Fibroblast of villous mesenchyme (primary cell): ENCODE measurements around the gene HECW1. TPM values are rescaled to one million over a fixed set of nuclear protein-coding genes. Genes with fewer than 3 reads are reported as not detected.
A peak's percentile ranks its signal among the peaks of the same experiment; 100 is the strongest.

ENCODE experiments used
- DNase-seq: peaks from one replicate; pipeline ENCODE4 v3.0.0-alpha.2; 2010; ENCODE audit warnings: low read depth
- H3K4me3 ChIP-seq: 2 replicates; pipeline ENCODE4 v1.5.1; 2011; ENCODE audit warnings: low read depth, mild to moderate bottlenecking, low read length
- total RNA-seq: library from RNA; depleted of rRNA; stranded (reverse); fragments of >200 nt; gene quantifications from 2 replicates; pipeline ENCODE4 v1.2.3, GENCODE V29; 2012
- TF ChIP-seq, protein P1 (sequence below): IDR thresholded peaks from 2 replicates; pipeline ENCODE4 v1.5.1; 2012; ENCODE audit warnings: low read depth, mild to moderate bottlenecking, low read length; ENCODE audit not compliant: insufficient read depth

Gene HECW1
- total RNA-seq, 1 donor: 1.7 TPM

DNA sequence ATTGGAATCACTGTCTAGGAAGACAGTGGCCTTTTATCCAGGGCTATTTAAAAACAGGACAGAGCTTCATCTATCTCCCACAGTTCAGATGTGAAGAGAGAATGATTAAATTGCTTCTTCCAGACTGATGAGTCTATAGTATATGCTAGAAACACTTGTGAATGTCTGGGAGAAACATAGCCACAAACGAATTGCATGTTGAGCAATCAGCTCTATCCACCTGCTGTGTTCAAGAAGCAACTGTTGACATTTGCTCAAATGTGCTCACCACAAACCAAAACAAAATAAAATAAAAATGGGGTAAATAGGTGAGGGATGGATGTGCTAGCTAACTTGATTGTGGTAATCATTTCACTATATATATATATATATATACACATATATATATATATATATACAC lies 195.1 kb downstream of the HECW1 start:
- H3K4me3 ChIP-seq: no peak overlapping the region
- DNase-seq: no peak
- TF ChIP-seq, protein P1, sequence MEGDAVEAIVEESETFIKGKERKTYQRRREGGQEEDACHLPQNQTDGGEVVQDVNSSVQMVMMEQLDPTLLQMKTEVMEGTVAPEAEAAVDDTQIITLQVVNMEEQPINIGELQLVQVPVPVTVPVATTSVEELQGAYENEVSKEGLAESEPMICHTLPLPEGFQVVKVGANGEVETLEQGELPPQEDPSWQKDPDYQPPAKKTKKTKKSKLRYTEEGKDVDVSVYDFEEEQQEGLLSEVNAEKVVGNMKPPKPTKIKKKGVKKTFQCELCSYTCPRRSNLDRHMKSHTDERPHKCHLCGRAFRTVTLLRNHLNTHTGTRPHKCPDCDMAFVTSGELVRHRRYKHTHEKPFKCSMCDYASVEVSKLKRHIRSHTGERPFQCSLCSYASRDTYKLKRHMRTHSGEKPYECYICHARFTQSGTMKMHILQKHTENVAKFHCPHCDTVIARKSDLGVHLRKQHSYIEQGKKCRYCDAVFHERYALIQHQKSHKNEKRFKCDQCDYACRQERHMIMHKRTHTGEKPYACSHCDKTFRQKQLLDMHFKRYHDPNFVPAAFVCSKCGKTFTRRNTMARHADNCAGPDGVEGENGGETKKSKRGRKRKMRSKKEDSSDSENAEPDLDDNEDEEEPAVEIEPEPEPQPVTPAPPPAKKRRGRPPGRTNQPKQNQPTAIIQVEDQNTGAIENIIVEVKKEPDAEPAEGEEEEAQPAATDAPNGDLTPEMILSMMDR: no peak

DNA sequence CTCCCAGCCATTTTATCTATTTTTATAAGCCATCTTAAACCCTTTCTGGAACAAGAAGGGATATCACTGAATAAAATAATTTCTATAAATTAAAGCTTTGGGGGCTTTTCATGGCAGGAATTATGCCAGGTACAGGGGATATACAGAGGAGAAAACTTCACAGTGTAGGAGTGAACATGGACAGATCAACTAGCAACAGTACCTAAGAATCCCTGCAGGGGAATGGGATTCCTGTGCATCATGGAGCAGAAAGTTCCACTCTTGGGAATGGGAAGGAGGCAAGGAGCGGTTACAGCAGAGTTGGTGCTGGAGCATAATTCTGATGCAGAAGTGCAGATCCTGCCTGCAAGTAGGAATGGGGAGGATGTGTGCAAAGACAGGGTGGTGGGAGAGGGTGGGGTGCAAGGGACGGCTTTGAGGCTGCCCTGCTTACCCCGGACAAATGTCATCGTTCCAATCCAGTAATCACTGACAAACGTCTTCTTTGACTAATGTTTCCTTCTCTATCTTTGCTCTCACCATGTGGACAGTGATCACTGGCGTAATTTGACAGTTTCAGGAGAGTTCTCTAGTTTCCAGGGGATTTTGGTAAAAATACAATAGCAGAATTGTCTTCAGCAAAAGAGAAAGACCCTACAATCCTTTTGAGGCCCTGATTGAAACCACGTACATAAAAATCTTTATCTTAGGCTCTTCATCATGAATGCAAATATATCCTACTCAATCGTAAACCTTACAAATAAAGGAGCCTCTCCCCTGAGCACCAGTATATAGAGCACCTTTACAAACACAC lies 196.7 kb downstream of the HECW1 start:
- no peak for DNase-seq
- TF ChIP-seq, protein P1: no peak
- no peak overlapping the region for H3K4me3 ChIP-seq

DNA sequence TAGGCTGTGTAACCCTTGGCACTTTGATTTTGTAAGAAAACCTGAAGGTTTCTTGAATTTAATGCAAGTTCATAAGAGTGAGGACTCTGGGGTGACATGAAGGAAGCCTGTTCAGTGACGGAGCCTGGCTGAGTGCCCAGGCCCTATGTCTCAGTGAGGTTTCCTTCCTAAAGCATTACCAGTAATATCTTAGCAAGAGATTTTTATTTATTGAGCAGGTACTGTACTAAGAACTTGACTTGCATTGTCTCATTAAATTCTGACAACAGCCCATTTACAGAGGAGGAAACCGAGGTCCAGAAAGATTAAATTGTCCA lies 197.2 kb downstream of the HECW1 start:
- TF ChIP-seq, protein P1: no peak
- H3K4me3 ChIP-seq: no peak overlapping the region
- no peak for DNase-seq

DNA sequence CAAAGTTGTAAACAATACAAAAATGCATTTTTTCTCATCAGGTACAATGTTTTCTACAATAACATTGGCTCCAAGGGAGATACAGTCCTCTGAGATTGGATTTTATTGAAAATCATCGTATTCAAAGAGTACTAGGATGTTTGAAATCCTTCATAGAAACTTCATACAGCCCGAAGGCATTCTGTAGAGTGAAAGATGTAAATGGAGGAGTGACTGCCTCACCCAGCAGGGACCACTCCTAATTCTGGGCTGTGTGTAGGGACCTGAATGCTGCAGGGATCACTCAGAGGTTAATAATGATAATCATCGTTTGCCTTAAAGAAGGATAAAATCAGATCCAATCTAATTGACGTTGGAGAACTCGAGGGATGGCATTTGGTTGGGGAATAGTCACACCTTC lies 198.6 kb downstream of the HECW1 start:
- no peak for DNase-seq
- TF ChIP-seq, protein P1: no peak
- no peak overlapping the region for H3K4me3 ChIP-seq

DNA sequence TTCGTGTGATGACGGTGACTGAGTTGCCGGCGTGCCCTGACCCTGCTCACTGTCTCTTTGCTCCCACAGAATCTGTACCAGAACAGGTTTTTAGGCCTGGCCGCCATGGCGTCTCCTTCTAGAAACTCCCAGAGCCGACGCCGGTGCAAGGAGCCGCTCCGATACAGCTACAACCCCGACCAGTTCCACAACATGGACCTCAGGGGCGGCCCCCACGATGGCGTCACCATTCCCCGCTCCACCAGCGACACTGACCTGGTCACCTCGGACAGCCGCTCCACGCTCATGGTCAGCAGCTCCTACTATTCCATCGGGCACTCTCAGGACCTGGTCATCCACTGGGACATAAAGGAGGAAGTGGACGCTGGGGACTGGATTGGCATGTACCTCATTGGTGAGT lies 199.2 kb downstream of the HECW1 start:
- no peak overlapping the region for H3K4me3 ChIP-seq
- TF ChIP-seq, protein P1: no peak
- no peak for DNase-seq

DNA sequence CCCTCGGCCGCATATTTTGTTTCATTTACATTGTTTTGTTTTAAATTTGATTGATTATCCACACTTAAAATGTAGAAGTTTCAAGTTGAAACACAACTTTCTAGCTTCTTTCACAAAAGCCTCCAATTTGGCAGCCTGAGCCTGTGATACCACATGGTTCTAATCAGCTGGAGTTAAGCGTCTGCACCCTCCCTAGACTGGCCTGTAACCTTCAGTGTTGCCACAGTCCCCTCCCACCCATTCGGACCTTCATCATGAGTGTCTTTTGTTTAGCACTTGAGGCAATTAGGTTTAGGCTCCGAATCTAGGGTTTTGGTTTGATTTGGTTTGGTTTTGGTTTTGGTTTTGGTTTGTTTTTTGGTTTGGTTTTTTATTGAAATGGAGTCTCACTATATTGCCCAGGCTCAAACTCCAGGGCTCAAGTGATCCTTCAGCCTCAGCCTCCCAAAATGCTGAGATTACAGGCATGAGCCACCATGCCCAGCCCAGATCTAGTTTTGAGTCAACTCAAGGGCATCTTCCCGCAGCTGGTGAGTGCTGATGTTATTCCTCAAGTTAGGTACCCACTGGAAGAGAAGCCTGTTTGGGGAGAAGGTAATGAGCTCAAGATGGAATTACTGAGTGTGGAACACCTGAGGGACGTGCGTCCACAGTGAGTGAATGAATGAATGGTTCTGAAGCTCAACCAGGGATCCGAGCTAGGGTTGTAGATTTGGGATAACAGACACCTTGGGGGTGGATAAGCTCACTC lies 201.4 kb downstream of the HECW1 start:
- H3K4me3 ChIP-seq: no peak overlapping the region
- TF ChIP-seq, protein P1: no peak
- DNase-seq: peak; percentile 22
